H9 (cell line): ENCODE measurements around the gene HARS1. TPM values are rescaled to one million over a fixed set of nuclear protein-coding genes. Genes with fewer than 3 reads are reported as not detected.

Experiments used
- DNase-seq: peaks from one replicate; pipeline ENCODE4 v3.0.0-alpha.2; 2017
- H2AFZ ChIP-seq: one replicate; pipeline ENCODE4 v1.6.1; 2013; ENCODE audit warnings: mild to moderate bottlenecking, low read length, control low read depth, moderate library complexity
- H2AK5ac ChIP-seq: 2 replicates; pipeline ENCODE4 v1.6.1; 2013; ENCODE audit warnings: low read length, control low read depth, mixed read lengths; ENCODE audit not compliant: insufficient read length
- H2BK120ac ChIP-seq: one replicate; pipeline ENCODE4 v1.6.1; 2013; ENCODE audit warnings: low read depth, mild to moderate bottlenecking, low read length, control low read depth, inconsistent platforms; ENCODE audit not compliant: poor library complexity, severe bottlenecking
- H2BK12ac ChIP-seq: 2 replicates; pipeline ENCODE4 v1.6.1; 2013; ENCODE audit warnings: low read length, control low read depth, mixed read lengths, low read depth; ENCODE audit not compliant: insufficient read length
- H2BK15ac ChIP-seq: 2 replicates; pipeline ENCODE4 v1.6.1; 2013; ENCODE audit warnings: low read depth, low read length, control low read depth
- H2BK20ac ChIP-seq: one replicate; pipeline ENCODE4 v1.6.1; 2013; ENCODE audit warnings: low read depth, mild to moderate bottlenecking, low read length, control low read depth, inconsistent platforms; ENCODE audit not compliant: poor library complexity, severe bottlenecking
- H2BK5ac ChIP-seq: 2 replicates; pipeline ENCODE4 v1.6.1; 2013; ENCODE audit warnings: low read length, control low read depth, mixed read lengths; ENCODE audit not compliant: insufficient read length
- H3K14ac ChIP-seq: 2 replicates; pipeline ENCODE4 v1.6.1; 2013; ENCODE audit warnings: low read length, control low read depth; ENCODE audit not compliant: insufficient read depth
- H3K18ac ChIP-seq: 2 replicates; pipeline ENCODE4 v1.6.1; 2013; ENCODE audit warnings: low read depth, mild to moderate bottlenecking, mixed read lengths, low read length, control low read depth; ENCODE audit not compliant: insufficient read length
- H3K23ac ChIP-seq: 2 replicates; pipeline ENCODE4 v1.6.1; 2013; ENCODE audit warnings: low read length, control low read depth, mixed read lengths, low read depth; ENCODE audit not compliant: insufficient read length
- H3K23me2 ChIP-seq: 2 replicates; pipeline ENCODE4 v1.6.1; 2013; ENCODE audit warnings: low read depth, mild to moderate bottlenecking, mixed read lengths, low read length, control low read depth; ENCODE audit not compliant: insufficient read length, poor library complexity, severe bottlenecking
- H3K27ac ChIP-seq: 2 replicates; pipeline ENCODE4 v1.5.1; 2013; ENCODE audit warnings: low read length, control low read depth, mixed read lengths, low read depth; ENCODE audit not compliant: insufficient read length
- H3K27me3 ChIP-seq: 2 replicates; pipeline ENCODE4 v1.6.1; 2013; ENCODE audit warnings: low read length, control low read depth, inconsistent platforms; ENCODE audit not compliant: insufficient read depth
- H3K4ac ChIP-seq: 2 replicates; pipeline ENCODE4 v1.6.1; 2013; ENCODE audit warnings: low read depth, mild to moderate bottlenecking, control low read depth, inconsistent platforms, low read length, moderate library complexity
- H3K4me1 ChIP-seq: 2 replicates; pipeline ENCODE4 v1.6.1; 2013; ENCODE audit warnings: low read length, control low read depth, inconsistent platforms; ENCODE audit not compliant: insufficient read depth
- H3K4me2 ChIP-seq: 2 replicates; pipeline ENCODE4 v1.6.1; 2013; ENCODE audit warnings: low read length, control low read depth, mixed read lengths; ENCODE audit not compliant: insufficient read length, insufficient read depth
- H3K56ac ChIP-seq: 2 replicates; pipeline ENCODE4 v1.6.1; 2013; ENCODE audit warnings: low read depth, mild to moderate bottlenecking, mixed read lengths, low read length, control low read depth; ENCODE audit not compliant: insufficient read length
- H3K79me1 ChIP-seq: 2 replicates; pipeline ENCODE4 v1.6.1; 2013; ENCODE audit warnings: low read depth, mild to moderate bottlenecking, moderate library complexity, low read length, control low read depth, inconsistent platforms; ENCODE audit not compliant: insufficient read depth, poor library complexity, severe bottlenecking
- H3K79me2 ChIP-seq: 2 replicates; pipeline ENCODE4 v1.6.1; 2013; ENCODE audit warnings: low read length, control low read depth, inconsistent platforms; ENCODE audit not compliant: insufficient read depth
- H3K9ac ChIP-seq: 2 replicates; pipeline ENCODE4 v1.6.1; 2013; ENCODE audit warnings: low read length, control low read depth, mixed read lengths; ENCODE audit not compliant: insufficient read length; ENCODE audit errors: extremely low read depth
- H3K9me3 ChIP-seq: one replicate; pipeline ENCODE4 v1.6.1; 2013; ENCODE audit warnings: low read depth, low read length, inconsistent platforms; ENCODE audit not compliant: control insufficient read depth
- H3T11ph ChIP-seq: one replicate; pipeline ENCODE4 v1.6.1; 2013; ENCODE audit warnings: mild to moderate bottlenecking, low read length, control low read depth, inconsistent platforms
- H4K20me1 ChIP-seq: one replicate; pipeline ENCODE4 v1.6.1; 2013; ENCODE audit not compliant: control insufficient read depth, insufficient read length, insufficient read depth
- H4K5ac ChIP-seq: 2 replicates; pipeline ENCODE4 v1.6.1; 2013; ENCODE audit warnings: low read depth, mild to moderate bottlenecking, mixed read lengths, low read length, control low read depth; ENCODE audit not compliant: insufficient read length
- H4K8ac ChIP-seq: replicated peaks from 2 replicates; pipeline ENCODE4 v1.6.1; 2013; ENCODE audit warnings: low read length, control low read depth, mixed read lengths, low read depth; ENCODE audit not compliant: insufficient read length
- H4K91ac ChIP-seq: 2 replicates; pipeline ENCODE4 v1.6.1; 2013; ENCODE audit warnings: low read depth, mild to moderate bottlenecking, moderate library complexity, mixed read lengths, low read length, control low read depth; ENCODE audit not compliant: insufficient read length
- H3K27ac Mint-ChIP-seq, 3 experiments: 2 replicates in 2 of 3; 3 replicates in 1 of 3; pipeline ENCODE4 v1.8.0; 2020 to 2021; ENCODE audit warnings: mixed read lengths in 3 of 3, mild to moderate bottlenecking in 1 of 3, moderate library complexity in 1 of 3
- H3K27me3 Mint-ChIP-seq: 2 replicates; pipeline ENCODE4 v1.8.0; 2021; ENCODE audit warnings: low read depth, mild to moderate bottlenecking, moderate library complexity, mixed read lengths
- H3K36me3 Mint-ChIP-seq, 3 experiments: 2 replicates in 2 of 3; 3 replicates in 1 of 3; pipeline ENCODE4 v1.8.0; 2020 to 2021; ENCODE audit warnings: low read depth in 3 of 3, mixed read lengths in 3 of 3; ENCODE audit not compliant: insufficient read depth in 1 of 3
- H3K4me1 Mint-ChIP-seq, 2 experiments: 2 replicates each; pipeline ENCODE4 v1.8.0; 2020; ENCODE audit warnings: mixed read lengths in 2 of 2
- H3K4me3 Mint-ChIP-seq, 2 experiments: 2 replicates in 1 of 2; 3 replicates in 1 of 2; pipeline ENCODE4 v1.8.0; 2020 to 2021; ENCODE audit warnings: mild to moderate bottlenecking in 2 of 2, mixed read lengths in 2 of 2, moderate library complexity in 1 of 2
- H3K9me3 Mint-ChIP-seq, 2 experiments: 2 replicates in 1 of 2; 3 replicates in 1 of 2; pipeline ENCODE4 v1.8.0; 2020; ENCODE audit warnings: mild to moderate bottlenecking in 2 of 2, mixed read lengths in 2 of 2, moderate library complexity in 1 of 2
- CTCF ChIP-seq: fragments of 200-600 bp; sonication (generic); conservative IDR thresholded peaks from 3 replicates; pipeline ENCODE4 v1.8.0; 2021; ENCODE audit warnings: antibody characterized with exemption, mild to moderate bottlenecking
- WGBS: extraction: QIAGEN DNeasy Blood & Tissue Kit; methylation state at CpG from one replicate; pipeline ENCODE4 v1.1.7; 2013; ENCODE audit warnings: missing lambda C conversion rate, low lambda C conversion rate, mixed read lengths; ENCODE audit not compliant: insufficient read length; ENCODE audit errors: extremely low coverage; 5-methylcytosine and 5-hydroxymethylcytosine counted together
- total RNA-seq: library from RNA; stranded (reverse); gene quantifications from 2 replicates; pipeline ENCODE4 v1.2.1, GENCODE V29; 2021

Gene HARS1
- total RNA-seq, 1 experiment from 2014 or later, result 70.2 TPM

GRCh38 chr5:140674211-140674610 lies 17.0 kb downstream of the HARS1 start:
- Histone ChIP-seq H3K9me3 (no peaks in the 10 kb centered on the region), H2AFZ (no peak overlapping the region), H3K9ac (no peak overlapping the region), H3K4me1 (no peaks in the 10 kb centered on the region), H3K27ac (no peak overlapping the region), H2BK20ac (no peak overlapping the region), H3K14ac (no peak overlapping the region), H4K8ac (no peak overlapping the region), H2BK5ac (no peak overlapping the region), H3K4ac (no peak overlapping the region), H3K56ac (no peak overlapping the region), H3T11ph (no peak overlapping the region), H3K79me2 (no peaks in the 10 kb centered on the region), H3K18ac (no peak overlapping the region), H3K27me3 (no peaks in the 10 kb centered on the region), H3K4me2 (no peak overlapping the region), H4K91ac (no peak overlapping the region), H4K20me1 (no peaks in the 10 kb centered on the region), H2BK12ac (no peak overlapping the region), H2AK5ac (no peak overlapping the region), H3K23me2 (no peaks in the 10 kb centered on the region), H2BK15ac (no peak overlapping the region), H3K23ac (no peak overlapping the region), H4K5ac (no peak overlapping the region), H3K79me1 (no peaks in the 10 kb centered on the region), H2BK120ac (no peak overlapping the region)
- DNase-seq, result no peak
- Mint-ChIP-seq H3K9me3 (no peaks in the 10 kb centered on the region), H3K27ac (peak overlapping the region in 1 of 3 experiments; percentile 49; a peak in 1 of 7 replicates), H3K36me3 (peaks cover 15 to 80% (median 40%) of the 10 kb centered on the region in 3 experiments), H3K4me3 (peak overlapping the region in 1 of 2 experiments; percentile 31; a peak in 1 of 5 replicates), H3K4me1 (peaks cover 0 to 6% of the 10 kb centered on the region in 2 experiments; a peak in 1 of 4 replicates), H3K27me3 (no peaks in the 10 kb centered on the region)
- WGBS, result no CpG with 5 or more reads among the region's 2 CpGs
- no peak for TF ChIP-seq CTCF
